ENCODE measurements around the gene TARS3. TPM values are rescaled to one million over a fixed set of nuclear protein-coding genes. Genes with fewer than 3 reads are reported as not detected.

Gene TARS3
- total RNA-seq, 1 donor from 2014 or later, result 21.5 TPM

DNA sequence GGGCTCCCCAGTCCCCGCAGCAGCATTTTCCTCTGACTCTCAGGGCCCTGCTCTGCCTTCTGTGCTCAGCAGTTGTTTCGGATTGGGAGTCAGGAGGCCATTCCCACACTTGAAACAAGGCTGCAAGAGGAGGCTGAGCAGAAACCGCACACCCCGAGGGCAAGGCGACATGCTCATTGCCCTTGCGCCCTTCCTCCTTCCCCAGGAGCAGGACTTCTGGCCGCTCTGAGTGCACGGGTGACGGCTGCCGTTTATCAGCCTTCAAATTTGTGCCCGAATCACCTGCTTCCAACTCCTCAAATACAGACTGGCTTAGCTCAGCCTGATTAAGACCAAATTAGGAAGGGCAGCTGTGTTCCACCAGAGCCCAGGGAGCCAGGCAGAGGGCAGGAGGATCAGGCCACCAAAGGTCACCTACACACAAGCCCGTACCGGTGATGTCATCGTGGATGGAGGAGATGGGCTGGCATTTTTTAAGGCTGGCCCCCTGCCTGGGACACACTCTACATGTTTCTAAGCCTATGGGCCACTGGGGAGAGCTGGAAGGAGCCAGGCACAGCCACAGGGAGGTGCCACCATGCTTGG is 110.2 kb downstream of the TARS3 start:
- TF ChIP-seq, protein P1, sequence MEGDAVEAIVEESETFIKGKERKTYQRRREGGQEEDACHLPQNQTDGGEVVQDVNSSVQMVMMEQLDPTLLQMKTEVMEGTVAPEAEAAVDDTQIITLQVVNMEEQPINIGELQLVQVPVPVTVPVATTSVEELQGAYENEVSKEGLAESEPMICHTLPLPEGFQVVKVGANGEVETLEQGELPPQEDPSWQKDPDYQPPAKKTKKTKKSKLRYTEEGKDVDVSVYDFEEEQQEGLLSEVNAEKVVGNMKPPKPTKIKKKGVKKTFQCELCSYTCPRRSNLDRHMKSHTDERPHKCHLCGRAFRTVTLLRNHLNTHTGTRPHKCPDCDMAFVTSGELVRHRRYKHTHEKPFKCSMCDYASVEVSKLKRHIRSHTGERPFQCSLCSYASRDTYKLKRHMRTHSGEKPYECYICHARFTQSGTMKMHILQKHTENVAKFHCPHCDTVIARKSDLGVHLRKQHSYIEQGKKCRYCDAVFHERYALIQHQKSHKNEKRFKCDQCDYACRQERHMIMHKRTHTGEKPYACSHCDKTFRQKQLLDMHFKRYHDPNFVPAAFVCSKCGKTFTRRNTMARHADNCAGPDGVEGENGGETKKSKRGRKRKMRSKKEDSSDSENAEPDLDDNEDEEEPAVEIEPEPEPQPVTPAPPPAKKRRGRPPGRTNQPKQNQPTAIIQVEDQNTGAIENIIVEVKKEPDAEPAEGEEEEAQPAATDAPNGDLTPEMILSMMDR (IDR thresholded peaks at IDR 0.05; ENCODE audit: unreplicated experiment), result no peak
- H3K4me1 Mint-ChIP-seq (ENCODE audit: low read depth), result peaks cover 24% of the 10 kb centered on the region
- no peak overlapping the region for H3K27ac Mint-ChIP-seq
- H3K9me3 Mint-ChIP-seq (ENCODE audit: low read depth), result no peaks in the 10 kb centered on the region
- DNase-seq (ENCODE audit: low spot score, unreplicated experiment), result no peak
- H3K36me3 Mint-ChIP-seq (ENCODE audit: insufficient read depth), result no peaks in the 10 kb centered on the region
- no peak overlapping the region for H3K4me3 Mint-ChIP-seq (ENCODE audit: low read depth)
- peaks cover 13% of the 10 kb centered on the region for H3K27me3 Mint-ChIP-seq

DNA sequence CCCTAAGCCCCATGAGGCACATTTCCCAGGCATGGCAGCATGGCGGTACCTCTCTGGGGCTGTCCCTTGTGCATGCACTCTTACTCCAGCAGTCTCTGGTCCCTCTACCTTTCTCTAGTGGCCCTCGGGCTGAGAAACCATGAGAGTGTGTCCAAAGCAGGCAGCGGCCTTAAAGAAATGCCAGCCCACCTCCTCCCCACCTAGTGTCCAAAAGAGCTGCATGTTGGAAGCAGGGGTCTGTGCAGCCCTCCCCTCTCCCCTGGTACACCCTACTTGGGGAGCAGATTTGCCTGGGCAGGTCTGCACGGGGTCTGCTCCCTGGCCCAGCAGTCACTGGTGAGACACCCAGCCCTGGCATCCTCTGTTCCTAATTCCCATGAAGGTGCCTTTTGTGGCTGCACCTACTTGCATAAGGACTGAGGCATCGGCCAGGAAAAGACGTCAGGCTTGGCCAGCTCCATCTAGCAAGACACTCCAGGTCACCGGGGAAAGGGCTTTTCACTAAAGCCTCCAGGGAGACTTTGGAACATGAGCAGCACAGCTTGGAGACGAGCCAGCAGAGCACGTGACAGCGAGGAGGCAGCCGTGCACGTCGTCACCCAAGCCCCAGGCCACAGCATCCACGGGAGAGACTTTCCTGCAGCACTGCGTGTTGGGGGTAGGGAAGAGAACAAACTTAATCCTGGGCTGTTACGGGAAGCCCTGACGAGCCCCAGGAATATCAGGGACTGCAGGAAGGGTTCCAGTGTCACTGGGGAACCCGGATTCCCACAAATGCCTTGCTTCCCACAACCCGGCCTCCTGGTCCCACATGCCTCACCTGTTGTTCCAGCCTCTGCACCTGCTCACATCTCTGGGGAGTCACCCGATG is 110.9 kb downstream of the TARS3 start:
- TF ChIP-seq, protein P1 (IDR thresholded peaks at IDR 0.05; ENCODE audit: unreplicated experiment), result no peak
- DNase-seq (ENCODE audit: low spot score, unreplicated experiment), result no peak
- no peaks in the 10 kb centered on the region for H3K36me3 Mint-ChIP-seq (ENCODE audit: insufficient read depth)
- H3K27ac Mint-ChIP-seq, result no peak overlapping the region
- no peaks in the 10 kb centered on the region for H3K9me3 Mint-ChIP-seq (ENCODE audit: low read depth)
- no peak overlapping the region for H3K4me3 Mint-ChIP-seq (ENCODE audit: low read depth)
- peaks cover 21% of the 10 kb centered on the region for H3K4me1 Mint-ChIP-seq (ENCODE audit: low read depth)
- H3K27me3 Mint-ChIP-seq, result peaks cover 13% of the 10 kb centered on the region

DNA sequence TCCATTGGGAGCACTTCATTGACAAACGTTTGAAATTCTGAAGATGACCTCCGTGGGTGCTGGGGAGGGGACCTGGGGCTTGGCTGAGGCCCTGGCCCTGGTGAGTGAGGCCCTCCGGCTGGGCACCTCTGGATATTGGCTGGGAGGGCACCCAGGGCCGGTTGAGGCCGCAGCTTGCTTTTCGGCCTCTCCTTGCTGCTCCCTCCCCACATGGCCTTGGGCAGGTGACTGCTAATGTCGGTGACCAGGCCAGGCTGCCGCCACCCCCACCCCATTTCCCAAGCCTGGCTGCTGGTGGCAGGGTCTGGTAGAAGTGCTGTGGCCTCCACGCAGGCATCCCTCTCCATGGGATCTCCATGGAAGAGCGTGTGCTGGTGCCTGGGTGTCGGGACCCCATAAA is 111.6 kb downstream of the TARS3 start:
- Mint-ChIP-seq H3K9me3 (ENCODE audit: low read depth) (no peaks in the 10 kb centered on the region), H3K36me3 (ENCODE audit: insufficient read depth) (no peaks in the 10 kb centered on the region), H3K27ac (no peak overlapping the region), H3K4me1 (ENCODE audit: low read depth) (peaks cover 17% of the 10 kb centered on the region), H3K27me3 (peaks cover 13% of the 10 kb centered on the region), H3K4me3 (ENCODE audit: low read depth) (no peak overlapping the region)
- TF ChIP-seq, protein P1 (IDR thresholded peaks at IDR 0.05; ENCODE audit: unreplicated experiment), result no peak
- DNase-seq (ENCODE audit: low spot score, unreplicated experiment), result no peak

DNA sequence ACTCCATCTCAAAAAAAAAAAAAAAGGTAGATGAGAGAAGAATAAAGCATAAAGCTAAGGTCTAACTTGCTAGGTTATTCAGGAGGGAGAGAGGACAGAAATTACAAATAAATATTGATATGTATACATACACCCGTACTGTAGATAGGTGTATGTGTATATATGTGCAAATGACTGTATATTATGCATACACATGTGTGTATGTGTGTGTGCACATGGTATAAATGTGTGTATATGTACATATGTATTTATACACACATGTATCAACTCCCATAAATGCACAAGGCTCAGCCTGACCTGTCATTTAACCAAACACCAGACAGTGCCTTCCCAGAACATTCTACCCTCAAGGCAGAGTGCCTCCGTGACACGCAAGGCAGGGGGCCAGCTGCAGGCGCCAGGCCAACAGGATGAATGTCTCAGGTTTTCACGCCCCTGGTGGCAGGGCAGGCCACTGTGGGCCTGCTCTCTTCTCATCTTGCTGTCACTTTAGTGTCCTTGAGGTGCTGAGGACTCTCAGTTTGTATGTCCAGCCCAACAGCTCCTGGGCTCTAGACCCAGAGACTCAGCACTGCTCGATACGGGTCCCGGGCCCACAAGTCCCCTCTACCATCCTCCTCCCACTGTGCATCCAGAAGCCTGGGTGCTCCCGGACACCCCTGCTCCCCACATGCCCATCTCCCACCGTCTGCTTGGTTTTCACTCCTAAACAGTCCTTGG is 112.5 kb downstream of the TARS3 start:
- DNase-seq (ENCODE audit: low spot score, unreplicated experiment), result no peak
- peaks cover 13% of the 10 kb centered on the region for H3K27me3 Mint-ChIP-seq
- H3K36me3 Mint-ChIP-seq (ENCODE audit: insufficient read depth), result no peaks in the 10 kb centered on the region
- TF ChIP-seq, protein P1 (IDR thresholded peaks at IDR 0.05; ENCODE audit: unreplicated experiment), result no peak
- no peak overlapping the region for H3K27ac Mint-ChIP-seq
- H3K4me1 Mint-ChIP-seq (ENCODE audit: low read depth), result peaks cover 11% of the 10 kb centered on the region
- H3K4me3 Mint-ChIP-seq (ENCODE audit: low read depth), result no peak overlapping the region
- H3K9me3 Mint-ChIP-seq (ENCODE audit: low read depth), result no peaks in the 10 kb centered on the region

DNA sequence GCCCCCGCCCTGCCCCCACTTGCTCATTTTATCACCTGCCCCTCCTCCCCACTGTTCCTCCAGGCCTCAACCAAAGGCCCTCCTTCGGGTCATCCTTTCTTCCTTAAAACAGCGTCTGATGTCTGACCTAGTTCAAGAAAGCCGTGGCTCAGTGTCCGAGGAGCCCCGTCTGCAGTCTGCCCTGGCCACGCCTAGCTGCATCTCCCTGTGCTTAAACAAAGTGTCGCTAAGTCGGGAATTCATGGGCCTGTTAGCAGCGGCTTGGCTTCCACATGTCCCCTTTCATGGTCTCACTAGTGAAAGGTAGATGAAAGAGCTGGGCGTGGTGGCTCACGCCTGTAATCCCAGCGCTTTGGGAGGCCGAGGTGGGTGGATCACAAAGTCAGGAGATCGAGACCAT is 113.3 kb downstream of the TARS3 start:
- Mint-ChIP-seq H3K4me1 (ENCODE audit: low read depth) (peaks cover 4% of the 10 kb centered on the region), H3K27ac (no peak overlapping the region), H3K9me3 (ENCODE audit: low read depth) (no peaks in the 10 kb centered on the region), H3K27me3 (peaks cover 13% of the 10 kb centered on the region), H3K36me3 (ENCODE audit: insufficient read depth) (no peaks in the 10 kb centered on the region), H3K4me3 (ENCODE audit: low read depth) (no peak overlapping the region)
- no peak for DNase-seq (ENCODE audit: low spot score, unreplicated experiment)
- TF ChIP-seq, protein P1 (IDR thresholded peaks at IDR 0.05; ENCODE audit: unreplicated experiment), result no peak
